D721Med (cell line): ENCODE measurements around the gene SLC7A6OS.

Experiments used
- DNase-seq: peaks from one replicate; pipeline ENCODE4 v3.0.0; 2011; ENCODE audit warnings: low spot score; ENCODE audit not compliant: insufficient read length
- FAIRE-seq: peaks from 2 replicates; lab custom pipeline; 2011; peaks lifted over from hg19 to GRCh38; lab: Jason Lieb, UNC
- CTCF ChIP-seq: IDR thresholded peaks from 2 replicates; pipeline ENCODE4 v1.5.1; 2012; ENCODE audit warnings: mild to moderate bottlenecking, control low read depth; ENCODE audit not compliant: insufficient read depth; ENCODE audit errors: missing control alignments

Gene SLC7A6OS

DNA sequence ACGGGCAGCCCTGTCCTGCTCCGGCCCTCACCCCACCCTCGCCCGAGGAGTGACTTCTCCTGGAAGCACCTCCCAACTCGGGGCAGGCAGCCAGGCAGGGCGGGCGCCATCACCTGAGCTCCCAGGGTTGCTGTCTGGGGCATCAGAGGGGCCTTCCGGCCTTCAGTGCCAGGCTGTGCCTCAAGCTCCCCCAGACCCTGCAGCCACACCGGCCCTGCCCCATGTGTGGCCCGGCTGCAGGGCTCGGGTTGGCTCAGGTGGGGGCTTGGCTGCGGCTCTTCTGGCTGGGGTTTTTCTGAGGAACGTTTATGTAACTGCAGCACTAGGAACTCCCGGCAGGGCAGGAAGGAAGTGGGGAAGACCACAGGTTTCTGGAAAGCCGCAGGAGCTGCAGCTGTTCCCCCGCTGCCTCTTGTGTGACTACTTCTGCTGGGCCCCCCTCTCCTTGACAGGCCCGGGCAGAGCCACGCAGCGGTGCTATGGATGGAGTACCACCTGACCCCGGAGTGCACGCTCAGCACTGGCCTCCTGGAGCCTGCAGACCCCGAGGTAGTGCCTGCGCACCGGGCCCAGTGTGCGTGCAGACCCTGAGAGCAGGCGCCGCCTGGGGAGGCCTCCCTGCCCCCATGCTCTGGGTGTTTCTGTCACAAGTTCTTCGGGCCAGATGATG, 45.6 kb upstream of the SLC7A6OS start:
- no peak for FAIRE-seq
- no peak for DNase-seq
- no peak for TF ChIP-seq CTCF

- FAIRE-seq (no peak), DNase-seq (no peak)
- no peak for TF ChIP-seq CTCF
Measured at GRCh38 chr16:68355447-68356248, 44.9 kb upstream of the SLC7A6OS start.

DNA sequence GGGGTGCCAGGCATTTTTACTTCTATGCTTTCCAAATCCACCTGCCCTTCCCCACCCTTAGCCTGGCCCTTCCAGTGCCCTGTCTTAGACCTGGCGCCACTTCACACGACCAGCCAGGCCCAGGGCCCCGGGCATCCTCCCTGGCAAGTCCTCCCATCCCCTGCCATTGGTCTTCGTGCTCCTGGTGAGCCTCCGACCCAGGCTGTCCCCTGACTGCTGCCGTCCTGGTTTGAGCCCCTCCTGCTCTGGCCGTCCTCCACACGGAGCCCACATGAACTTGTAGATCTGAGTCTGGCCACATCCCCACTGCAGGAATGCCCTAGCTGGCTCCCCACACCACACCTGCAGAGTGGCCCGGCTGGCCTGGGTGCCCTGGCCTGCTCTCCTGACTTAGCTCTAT, 44.1 kb upstream of the SLC7A6OS start:
- DNase-seq (no peak), FAIRE-seq (no peak)
- TF ChIP-seq CTCF: no peak

- no peak for TF ChIP-seq CTCF
- no peak for DNase-seq
- no peak for FAIRE-seq
Measured at GRCh38 chr16:68353366-68353765, 42.6 kb upstream of the SLC7A6OS start.

GRCh38 chr16:68351991-68352431, 41.3 kb upstream of the SLC7A6OS start:
- DNase-seq (no peak), FAIRE-seq (no peak)
- TF ChIP-seq CTCF: no peak

- DNase-seq: no peak
- no peak for TF ChIP-seq CTCF
- FAIRE-seq: no peak
Measured at GRCh38 chr16:68351463-68351862, 40.7 kb upstream of the SLC7A6OS start.
